GM21723 (cell line): ENCODE measurements around the gene ESRP2.

Experiments used
- ATAC-seq: cut with Tn5 transposase; IDR thresholded peaks from one replicate; pipeline ENCODE4 v1.9.1; 2021; ENCODE audit warnings: mild to moderate bottlenecking, moderate library complexity; ENCODE audit not compliant: unreplicated experiment

ESRP2 gene

DNA sequence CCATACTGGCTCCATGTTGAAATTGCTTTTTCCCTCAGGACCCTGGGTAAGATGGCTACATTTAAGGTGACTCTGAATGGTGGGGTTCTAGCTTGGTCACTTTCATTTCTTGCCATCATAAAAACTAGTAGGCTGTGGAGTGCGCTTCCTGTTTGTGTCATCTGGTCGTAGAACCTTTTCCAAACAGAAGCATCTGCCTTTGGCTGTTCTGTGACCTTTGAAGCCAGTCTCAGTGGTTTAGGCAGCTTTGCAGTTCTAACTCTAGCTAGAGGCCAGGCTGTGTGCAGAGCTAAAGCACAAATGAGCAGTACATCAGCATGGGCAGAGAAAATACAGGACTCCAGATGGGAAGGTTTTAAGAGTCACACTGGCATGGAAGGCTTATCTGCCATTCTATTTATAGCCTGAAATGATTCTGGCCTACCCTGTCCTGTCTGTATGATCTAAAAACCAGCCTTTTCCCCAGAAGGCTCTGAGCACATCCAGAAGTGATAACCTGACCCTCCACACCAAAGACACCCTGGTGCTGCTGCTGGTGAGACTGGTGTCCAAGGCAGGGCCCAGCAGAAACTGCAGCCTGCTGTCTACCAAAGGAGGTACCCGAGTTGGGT, 8.6 kb downstream of the ESRP2 start:
- no peak for ATAC-seq

GRCh38 chr16:68226116-68226515, 9.8 kb downstream of the ESRP2 start:
- no peak for ATAC-seq

GRCh38 chr16:68223072-68223471, 12.9 kb downstream of the ESRP2 start:
- no peak for ATAC-seq

DNA sequence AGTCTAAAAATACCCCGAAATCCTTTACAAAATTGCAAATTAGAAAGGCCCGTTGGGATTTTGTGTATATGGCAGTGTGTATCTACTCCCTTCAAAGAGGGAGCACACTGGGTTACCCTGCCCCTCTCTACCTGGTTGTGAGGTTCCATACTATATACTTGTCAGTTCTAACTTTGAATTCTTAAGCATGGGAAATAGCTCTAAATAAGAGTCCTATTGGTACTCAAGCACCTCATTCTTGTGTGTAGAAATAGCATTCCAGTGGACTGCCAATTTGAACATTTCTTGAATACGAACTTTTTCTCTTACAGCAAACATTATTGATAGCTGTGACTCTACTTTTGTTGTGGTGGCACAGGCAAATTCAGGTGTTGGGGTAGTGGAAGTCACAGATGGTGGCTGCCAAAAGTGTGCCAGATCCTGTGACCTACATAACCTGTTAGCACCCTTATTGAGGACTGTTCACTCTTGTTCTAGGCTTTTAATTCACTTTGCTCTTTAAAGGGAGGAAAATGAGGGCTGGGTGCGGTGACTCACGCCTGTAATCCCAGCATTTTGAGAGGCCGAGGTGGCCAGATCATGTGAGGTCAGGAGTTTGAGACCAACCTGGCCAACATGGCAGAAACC, 16.1 kb downstream of the ESRP2 start:
- ATAC-seq, result no peak

- ATAC-seq, result no peak
These were observed 18.4 kb downstream of the ESRP2 start for GRCh38 chr16:68217506-68217905.

- ATAC-seq, result no peak
These were observed 19.7 kb downstream of the ESRP2 start for GRCh38 chr16:68216240-68216639.

GRCh38 chr16:68215302-68215701, 20.6 kb downstream of the ESRP2 start:
- ATAC-seq, result no peak

GRCh38 chr16:68214726-68215125, 21.2 kb downstream of the ESRP2 start:
- ATAC-seq, result no peak

GRCh38 chr16:68206245-68206644, 29.7 kb downstream of the ESRP2 start:
- ATAC-seq, result no peak

- ATAC-seq, result no peak
These were observed 33.8 kb downstream of the ESRP2 start for GRCh38 chr16:68202091-68202519.

GRCh38 chr16:68200088-68200783, 35.7 kb downstream of the ESRP2 start:
- ATAC-seq, result no peak

GRCh38 chr16:68197250-68197649, 38.7 kb downstream of the ESRP2 start:
- no peak for ATAC-seq

DNA sequence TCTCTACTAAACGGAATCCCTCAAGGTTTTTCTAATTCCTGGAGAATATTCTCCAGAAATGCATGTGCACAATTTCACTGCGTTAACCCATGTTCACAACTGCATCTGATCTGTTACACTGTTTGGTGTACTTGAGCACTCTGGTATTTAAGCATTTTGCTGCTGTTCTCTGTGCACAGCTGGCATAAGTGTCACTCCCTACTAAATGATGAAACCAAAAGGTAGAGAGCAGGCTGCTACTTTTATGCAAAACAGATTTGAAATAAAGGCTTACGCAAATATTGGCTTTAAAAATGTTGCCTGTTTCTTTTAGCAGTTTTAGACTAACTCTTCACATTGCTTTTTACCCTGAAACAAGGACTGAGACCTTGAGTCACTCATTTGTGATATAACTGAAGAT, 41.7 kb downstream of the ESRP2 start:
- ATAC-seq, result no peak

DNA sequence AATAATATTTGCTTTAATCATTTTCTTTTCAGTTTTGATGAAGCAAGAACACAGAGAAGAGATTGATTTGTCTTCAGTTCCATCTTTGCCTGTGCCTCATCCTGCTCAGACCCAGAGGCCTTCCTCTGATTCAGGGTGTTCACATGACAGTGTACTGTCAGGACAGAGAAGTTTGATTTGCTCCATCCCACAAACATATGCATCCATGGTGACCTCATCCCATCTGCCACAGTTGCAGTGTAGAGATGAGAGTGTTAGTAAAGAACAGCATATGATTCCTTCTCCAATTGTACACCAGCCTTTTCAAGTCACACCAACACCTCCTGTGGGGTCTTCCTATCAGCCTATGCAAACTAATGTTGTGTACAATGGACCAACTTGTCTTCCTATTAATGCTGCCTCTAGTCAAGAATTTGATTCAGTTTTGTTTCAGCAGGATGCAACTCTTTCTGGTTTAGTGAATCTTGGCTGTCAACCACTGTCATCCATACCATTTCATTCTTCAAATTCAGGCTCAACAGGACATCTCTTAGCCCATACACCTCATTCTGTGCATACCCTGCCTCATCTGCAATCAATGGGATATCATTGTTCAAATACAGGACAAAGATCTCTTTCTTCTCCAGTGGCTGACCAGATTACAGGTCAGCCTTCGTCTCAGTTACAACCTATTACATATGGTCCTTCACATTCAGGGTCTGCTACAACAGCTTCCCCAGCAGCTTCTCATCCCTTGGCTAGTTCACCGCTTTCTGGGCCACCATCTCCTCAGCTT, 45.0 kb downstream of the ESRP2 start:
- no peak for ATAC-seq

DNA sequence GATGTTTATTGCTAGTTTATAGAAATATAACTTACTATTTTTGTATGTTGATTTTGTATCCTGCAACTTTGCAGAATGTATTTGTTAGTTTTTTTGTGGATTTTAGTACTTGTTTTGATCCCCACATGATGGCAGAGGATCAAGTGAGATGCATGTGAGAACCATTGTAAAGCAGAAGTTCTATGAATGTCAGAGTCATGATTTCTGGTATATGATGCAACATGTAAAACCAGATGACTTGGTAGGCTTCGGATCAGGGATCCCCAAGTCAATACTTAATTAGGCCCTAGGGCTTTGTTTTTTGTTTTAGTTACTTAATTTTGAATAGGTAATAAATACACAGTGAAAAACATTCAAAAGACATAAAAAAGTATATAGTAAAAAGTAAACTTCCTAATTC, 45.8 kb downstream of the ESRP2 start:
- ATAC-seq, result no peak

DNA sequence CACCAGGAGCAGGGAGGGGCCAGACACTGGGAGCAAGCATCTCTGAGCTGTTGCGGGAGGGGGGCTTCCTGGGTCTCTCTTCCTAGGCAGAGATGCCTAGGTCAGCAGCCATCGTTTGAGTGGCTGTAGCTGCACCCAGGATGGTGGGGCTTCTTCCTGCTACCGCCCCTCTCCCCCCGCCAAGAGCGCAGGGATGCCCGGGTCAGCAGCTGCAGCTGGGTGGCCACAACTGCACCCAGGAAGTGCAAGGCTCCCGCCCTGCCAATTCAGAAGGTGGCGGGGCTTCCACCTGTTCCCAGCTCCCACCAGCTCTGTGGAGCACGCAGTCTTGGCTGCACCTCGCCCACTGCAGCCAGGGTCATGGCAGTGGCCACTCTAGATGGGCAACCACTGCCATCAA, 47.8 kb downstream of the ESRP2 start:
- ATAC-seq, result no peak

- ATAC-seq, result no peak
These were observed 48.4 kb downstream of the ESRP2 start for GRCh38 chr16:68187505-68187904.

DNA sequence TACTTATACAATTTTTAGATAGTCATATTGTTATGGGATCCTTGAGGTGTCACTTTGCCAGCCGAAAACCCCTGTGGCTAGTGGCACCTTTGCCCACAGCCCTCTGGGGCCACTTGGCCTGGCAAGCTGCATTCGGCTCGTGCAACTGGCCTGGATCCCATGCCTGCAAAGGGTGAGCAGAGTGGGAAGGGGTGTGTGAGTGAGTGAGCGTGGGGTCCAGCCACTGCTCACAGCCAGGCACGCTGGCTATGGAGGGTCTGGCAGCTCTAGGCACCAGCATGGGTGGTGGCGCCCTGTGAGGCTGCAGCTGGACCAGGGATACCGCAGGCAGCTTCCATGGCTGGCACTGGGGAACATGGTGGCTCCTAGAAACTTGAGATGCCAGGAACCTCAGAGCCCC, 49.0 kb downstream of the ESRP2 start:
- ATAC-seq, result no peak

DNA sequence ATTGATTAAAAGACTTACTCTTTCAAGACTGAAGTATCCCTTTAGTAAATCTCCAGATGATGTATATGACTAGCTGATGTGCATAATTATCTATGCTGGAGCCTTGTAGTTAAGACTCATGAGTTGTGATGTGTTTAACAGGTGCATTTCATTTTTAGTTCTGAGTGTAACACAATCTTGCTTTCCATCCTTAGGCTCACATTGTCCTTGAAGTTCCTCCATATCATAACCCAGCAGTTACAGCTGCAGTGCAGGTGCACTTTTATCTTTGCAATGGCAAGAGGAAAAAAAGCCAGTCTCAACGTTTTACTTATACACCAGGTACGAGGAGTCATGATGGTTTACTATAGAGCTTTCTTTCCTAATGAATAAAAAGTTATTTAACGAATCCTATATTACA, 52.9 kb downstream of the ESRP2 start:
- ATAC-seq, result no peak

GRCh38 chr16:68179855-68180254, 56.1 kb downstream of the ESRP2 start:
- no peak for ATAC-seq

DNA sequence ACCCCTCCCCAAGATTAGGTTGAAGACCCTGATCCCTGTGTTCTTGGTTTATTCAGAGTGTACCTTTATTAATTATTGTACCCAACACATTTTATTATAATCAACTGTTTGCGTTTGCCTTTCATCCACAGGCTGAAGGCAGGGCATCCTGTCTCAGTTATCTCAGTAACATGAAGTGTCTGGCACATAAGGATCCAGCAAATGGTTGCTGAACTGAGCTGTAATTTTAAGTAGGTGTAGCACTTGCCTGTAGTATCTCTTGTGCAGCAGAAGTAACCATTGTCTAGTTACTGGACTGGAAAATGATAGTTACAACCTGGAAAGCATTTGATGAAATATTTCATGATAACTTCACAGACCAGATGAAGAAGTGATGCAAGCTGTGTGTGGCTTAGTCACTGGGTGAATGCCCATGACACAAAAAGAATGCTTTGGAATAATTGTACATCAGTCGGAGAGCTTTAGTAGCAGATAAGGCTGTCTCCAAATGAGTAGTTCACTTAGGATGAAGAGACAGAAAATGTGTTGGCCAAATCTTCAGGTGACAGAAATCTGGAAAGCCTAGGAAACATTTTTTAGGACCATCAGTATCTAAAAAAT, 56.6 kb downstream of the ESRP2 start:
- no peak for ATAC-seq
